Measurements from ENCODE around the gene SCAF11.

GRCh38 chr12:45978108-45978507 lies 12.3 kb downstream of the SCAF11 start:
- TF ChIP-seq, protein P1, sequence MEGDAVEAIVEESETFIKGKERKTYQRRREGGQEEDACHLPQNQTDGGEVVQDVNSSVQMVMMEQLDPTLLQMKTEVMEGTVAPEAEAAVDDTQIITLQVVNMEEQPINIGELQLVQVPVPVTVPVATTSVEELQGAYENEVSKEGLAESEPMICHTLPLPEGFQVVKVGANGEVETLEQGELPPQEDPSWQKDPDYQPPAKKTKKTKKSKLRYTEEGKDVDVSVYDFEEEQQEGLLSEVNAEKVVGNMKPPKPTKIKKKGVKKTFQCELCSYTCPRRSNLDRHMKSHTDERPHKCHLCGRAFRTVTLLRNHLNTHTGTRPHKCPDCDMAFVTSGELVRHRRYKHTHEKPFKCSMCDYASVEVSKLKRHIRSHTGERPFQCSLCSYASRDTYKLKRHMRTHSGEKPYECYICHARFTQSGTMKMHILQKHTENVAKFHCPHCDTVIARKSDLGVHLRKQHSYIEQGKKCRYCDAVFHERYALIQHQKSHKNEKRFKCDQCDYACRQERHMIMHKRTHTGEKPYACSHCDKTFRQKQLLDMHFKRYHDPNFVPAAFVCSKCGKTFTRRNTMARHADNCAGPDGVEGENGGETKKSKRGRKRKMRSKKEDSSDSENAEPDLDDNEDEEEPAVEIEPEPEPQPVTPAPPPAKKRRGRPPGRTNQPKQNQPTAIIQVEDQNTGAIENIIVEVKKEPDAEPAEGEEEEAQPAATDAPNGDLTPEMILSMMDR (IDR thresholded peaks at IDR 0.05; ENCODE audit: poor library complexity, severe bottlenecking), result no peak
- no peak for TF ChIP-seq EP300 (conservative IDR thresholded peaks at IDR 0.05; ENCODE audit: poor library complexity, severe bottlenecking)
- TF ChIP-seq MXI1 (conservative IDR thresholded peaks at IDR 0.05; ENCODE audit: poor library complexity, severe bottlenecking), result no peak
- TF ChIP-seq SMC3 (conservative IDR thresholded peaks at IDR 0.05; ENCODE audit: poor library complexity), result no peak
- no peak for TF ChIP-seq POLR2AphosphoS5 (IDR thresholded peaks at IDR 0.05)
- TF ChIP-seq, protein P2, sequence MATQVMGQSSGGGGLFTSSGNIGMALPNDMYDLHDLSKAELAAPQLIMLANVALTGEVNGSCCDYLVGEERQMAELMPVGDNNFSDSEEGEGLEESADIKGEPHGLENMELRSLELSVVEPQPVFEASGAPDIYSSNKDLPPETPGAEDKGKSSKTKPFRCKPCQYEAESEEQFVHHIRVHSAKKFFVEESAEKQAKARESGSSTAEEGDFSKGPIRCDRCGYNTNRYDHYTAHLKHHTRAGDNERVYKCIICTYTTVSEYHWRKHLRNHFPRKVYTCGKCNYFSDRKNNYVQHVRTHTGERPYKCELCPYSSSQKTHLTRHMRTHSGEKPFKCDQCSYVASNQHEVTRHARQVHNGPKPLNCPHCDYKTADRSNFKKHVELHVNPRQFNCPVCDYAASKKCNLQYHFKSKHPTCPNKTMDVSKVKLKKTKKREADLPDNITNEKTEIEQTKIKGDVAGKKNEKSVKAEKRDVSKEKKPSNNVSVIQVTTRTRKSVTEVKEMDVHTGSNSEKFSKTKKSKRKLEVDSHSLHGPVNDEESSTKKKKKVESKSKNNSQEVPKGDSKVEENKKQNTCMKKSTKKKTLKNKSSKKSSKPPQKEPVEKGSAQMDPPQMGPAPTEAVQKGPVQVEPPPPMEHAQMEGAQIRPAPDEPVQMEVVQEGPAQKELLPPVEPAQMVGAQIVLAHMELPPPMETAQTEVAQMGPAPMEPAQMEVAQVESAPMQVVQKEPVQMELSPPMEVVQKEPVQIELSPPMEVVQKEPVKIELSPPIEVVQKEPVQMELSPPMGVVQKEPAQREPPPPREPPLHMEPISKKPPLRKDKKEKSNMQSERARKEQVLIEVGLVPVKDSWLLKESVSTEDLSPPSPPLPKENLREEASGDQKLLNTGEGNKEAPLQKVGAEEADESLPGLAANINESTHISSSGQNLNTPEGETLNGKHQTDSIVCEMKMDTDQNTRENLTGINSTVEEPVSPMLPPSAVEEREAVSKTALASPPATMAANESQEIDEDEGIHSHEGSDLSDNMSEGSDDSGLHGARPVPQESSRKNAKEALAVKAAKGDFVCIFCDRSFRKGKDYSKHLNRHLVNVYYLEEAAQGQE (IDR thresholded peaks at IDR 0.05; ENCODE audit: borderline replicate concordance), result no peak
- no peak for TF ChIP-seq EZH2 (IDR thresholded peaks at IDR 0.05; ENCODE audit: borderline replicate concordance, insufficient read depth, low read length, poor library complexity, severe bottlenecking)
- no peak for TF ChIP-seq RAD21 (conservative IDR thresholded peaks at IDR 0.05)

Measured in neural cell (in vitro differentiated cells).